Esophagus muscularis mucosa (tissue), 4 donors: Measurements from ENCODE around the gene MAP2K5. TPM values are rescaled to one million over a fixed set of nuclear protein-coding genes. Genes with fewer than 3 reads are reported as not detected.

Experiments
- DNase-seq: peaks from one replicate; pipeline ENCODE4 v3.0.0-alpha.2; 2017; ENCODE audit errors: extremely low spot score
- H3K27ac ChIP-seq, 4 donors: fragments of 200-600 bp; sonication (generic); replicated peaks in 1 of 4; 1 replicate in 3 of 4; 2 replicates in 1 of 4; pipeline ENCODE4 v1.5.1; 2016 to 2019; ENCODE audit warnings: mild to moderate bottlenecking in 1 of 4
- H3K27me3 ChIP-seq, 4 donors: fragments of 200-600 bp; sonication (generic); one replicate each; pipeline versions ENCODE4 v1.5.1 to v1.6.0; 2016 to 2019
- H3K36me3 ChIP-seq, 4 donors: fragments of 200-600 bp; sonication (generic); one replicate each; pipeline ENCODE4 v1.5.1; 2016 to 2019
- H3K4me1 ChIP-seq, 4 donors: fragments of 200-600 bp; sonication (generic); one replicate each; pipeline ENCODE4 v1.5.1; 2016 to 2019
- H3K4me3 ChIP-seq, 4 donors: fragments of 200-600 bp; sonication (generic); 1 replicate in 2 of 4; 2 replicates in 2 of 4; pipeline ENCODE4 v1.5.1; 2016 to 2019; ENCODE audit warnings: mild to moderate bottlenecking in 4 of 4, moderate library complexity in 1 of 4
- H3K9me3 ChIP-seq, 4 donors: fragments of 200-600 bp; sonication (generic); 1 replicate in 3 of 4; 2 replicates in 1 of 4; pipeline ENCODE4 v1.5.1; 2016 to 2019
- CTCF ChIP-seq, 3 experiments: fragments of 200-600 bp in 2 of 3; fragments of 450-650 bp in 1 of 3; sonication (generic) in 2 of 3; IDR thresholded peaks; one replicate each; pipeline ENCODE4 v1.5.1; 2017 to 2019; ENCODE audit warnings: antibody characterized with exemption in 3 of 3, mild to moderate bottlenecking in 2 of 3, moderate library complexity in 1 of 3
- EP300 ChIP-seq: sonication (generic); formaldehyde crosslinking; IDR thresholded peaks from one replicate; pipeline ENCODE4 v1.6.1; 2017; ENCODE audit warnings: antibody characterized with exemption
- POLR2A ChIP-seq: fragments of 450-650 bp; IDR thresholded peaks from one replicate; pipeline ENCODE4 v1.6.1; 2017; ENCODE audit warnings: antibody characterized with exemption, moderate library complexity, mild to moderate bottlenecking, low read depth
- POLR2AphosphoS5 ChIP-seq, 2 donors: sonication (generic); formaldehyde crosslinking; IDR thresholded peaks; one replicate each; pipeline ENCODE4 v1.6.1; 2017; ENCODE audit warnings: antibody characterized with exemption in 2 of 2
- WGBS: methylation state at CpG from one replicate; pipeline ENCODE4 v1.1.5; 2018; 5-methylcytosine and 5-hydroxymethylcytosine counted together
- intact Hi-C: fragments of 100-400 bp; cut with DNase I; formaldehyde crosslinking; loops from one replicate; pipeline ENCODE4 v1.15.1; 2023
- total RNA-seq, 4 donors: library from RNA; depleted of rRNA; stranded (reverse); fragments of >200 nt; gene quantifications; one replicate each; pipeline versions ENCODE4 v1.1.0 to v1.2.1, GENCODE V29; 2016

The MAP2K5 gene
- total RNA-seq, 4 donors from 2014 or later: 7.8 to 11.9 (median 10.6) TPM

- no peak for DNase-seq
- Histone ChIP-seq H3K9me3 (no peaks in the 10 kb centered on the region), H3K27ac (no peak overlapping the region), H3K36me3 (no peaks in the 10 kb centered on the region), H3K27me3 (no peaks in the 10 kb centered on the region), H3K4me3 (no peak overlapping the region), H3K4me1 (no peaks in the 10 kb centered on the region)
- intact Hi-C loops: no loop called here
- TF ChIP-seq EP300: no peak
- TF ChIP-seq CTCF (IDR thresholded peaks at IDR 0.05): no peak
- no peak for TF ChIP-seq POLR2A
- no peak for TF ChIP-seq POLR2AphosphoS5 (IDR thresholded peaks at IDR 0.05)
- 80% methylated on average over 4 of the region's 4 CpGs for WGBS
Measured at GRCh38 chr15:67691450-67691849, 148.9 kb downstream of the MAP2K5 start.

DNA sequence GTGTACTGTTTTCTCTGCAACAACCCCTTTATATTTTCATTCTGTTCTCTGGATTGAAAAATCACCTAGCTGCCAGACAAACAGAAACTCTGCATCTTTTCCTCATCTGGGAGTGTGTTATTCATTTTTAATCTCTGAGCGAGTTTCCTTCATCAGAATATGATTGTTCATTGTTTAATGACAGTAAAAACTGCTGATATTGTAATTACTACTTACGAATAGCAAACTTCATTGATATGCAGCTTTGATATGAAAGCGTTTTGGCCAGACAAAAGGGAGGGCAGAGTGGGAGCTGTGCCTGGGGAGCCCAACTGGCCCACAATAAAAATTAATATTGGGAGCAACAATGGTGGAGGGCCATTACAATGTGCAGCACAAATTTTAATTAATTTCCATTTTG is 150.1 kb downstream of the MAP2K5 start:
- 93% methylated on average over 3 of the region's 3 CpGs for WGBS
- intact Hi-C loops: no loop called here
- H3K9me3 ChIP-seq: no peaks in the 10 kb centered on the region
- no peaks in the 10 kb centered on the region for H3K27me3 ChIP-seq
- H3K4me1 ChIP-seq: no peaks in the 10 kb centered on the region
- H3K27ac ChIP-seq: no peak overlapping the region
- H3K36me3 ChIP-seq: no peaks in the 10 kb centered on the region
- H3K4me3 ChIP-seq: no peak overlapping the region
- TF ChIP-seq POLR2AphosphoS5 (IDR thresholded peaks at IDR 0.05) (no peak), EP300 (no peak), CTCF (IDR thresholded peaks at IDR 0.05) (no peak)
- DNase-seq: no peak

DNA sequence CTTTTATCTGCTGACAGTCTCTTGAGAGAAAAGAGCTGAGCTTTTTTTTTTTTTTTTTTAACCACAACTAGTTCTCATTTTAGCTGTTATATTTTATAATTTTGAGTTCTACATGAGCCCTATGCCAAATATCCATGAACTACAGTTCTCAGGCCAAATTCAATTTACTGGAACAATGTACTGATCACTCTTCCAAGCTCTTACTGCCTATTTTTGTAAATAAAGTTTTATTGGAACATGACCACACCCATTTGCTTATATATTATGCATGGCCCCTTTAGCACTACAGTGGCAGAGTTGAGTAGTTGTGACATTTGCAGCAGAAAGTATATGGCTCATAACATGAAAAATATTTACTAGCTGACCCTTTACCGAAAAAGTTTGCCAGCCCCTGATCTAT is 153.6 kb downstream of the MAP2K5 start:
- Histone ChIP-seq H3K27ac (no peak overlapping the region), H3K27me3 (no peaks in the 10 kb centered on the region), H3K4me1 (no peaks in the 10 kb centered on the region), H3K36me3 (peaks cover 0 to 5% (median 0%) of the 10 kb centered on the region in 4 donors), H3K9me3 (no peaks in the 10 kb centered on the region), H3K4me3 (no peak overlapping the region)
- intact Hi-C loops: no loop called here
- WGBS: 100% methylated on average over 1 of the region's 1 CpG
- no peak for DNase-seq
- TF ChIP-seq CTCF (IDR thresholded peaks at IDR 0.05) (no peak), POLR2AphosphoS5 (IDR thresholded peaks at IDR 0.05) (no peak), EP300 (no peak), POLR2A (no peak)

- DNase-seq: no peak
- no peak for TF ChIP-seq EP300
- no peak for TF ChIP-seq POLR2A
- no peak for TF ChIP-seq CTCF (IDR thresholded peaks at IDR 0.05)
- TF ChIP-seq POLR2AphosphoS5 (IDR thresholded peaks at IDR 0.05): no peak
- Histone ChIP-seq H3K4me1 (no peaks in the 10 kb centered on the region), H3K27me3 (no peaks in the 10 kb centered on the region), H3K36me3 (peaks cover 3 to 22% (median 14%) of the 10 kb centered on the region in 4 donors), H3K9me3 (no peaks in the 10 kb centered on the region), H3K27ac (no peak overlapping the region), H3K4me3 (no peak overlapping the region)
- intact Hi-C loops: no loop called here
- 84% methylated on average over 2 of the region's 2 CpGs for WGBS
Measured at GRCh38 chr15:67700023-67700422, 157.5 kb downstream of the MAP2K5 start.

- no peak for DNase-seq
- H3K4me3 ChIP-seq: no peak overlapping the region
- H3K27me3 ChIP-seq: no peaks in the 10 kb centered on the region
- H3K4me1 ChIP-seq: no peaks in the 10 kb centered on the region
- intact Hi-C loops: no loop called here
- peaks cover 3 to 33% (median 16%) of the 10 kb centered on the region in 4 donors for H3K36me3 ChIP-seq
- no peak for TF ChIP-seq POLR2AphosphoS5 (IDR thresholded peaks at IDR 0.05)
- TF ChIP-seq POLR2A: no peak
- no peak for TF ChIP-seq EP300
- TF ChIP-seq CTCF (IDR thresholded peaks at IDR 0.05): no peak
- no peaks in the 10 kb centered on the region for H3K9me3 ChIP-seq
- H3K27ac ChIP-seq: no peak overlapping the region
- WGBS: 93% methylated on average over 2 of the region's 2 CpGs
Measured at GRCh38 chr15:67701669-67702068, 159.2 kb downstream of the MAP2K5 start.
